ENCODE data around the gene CHST13.

The CHST13 gene, protein sequence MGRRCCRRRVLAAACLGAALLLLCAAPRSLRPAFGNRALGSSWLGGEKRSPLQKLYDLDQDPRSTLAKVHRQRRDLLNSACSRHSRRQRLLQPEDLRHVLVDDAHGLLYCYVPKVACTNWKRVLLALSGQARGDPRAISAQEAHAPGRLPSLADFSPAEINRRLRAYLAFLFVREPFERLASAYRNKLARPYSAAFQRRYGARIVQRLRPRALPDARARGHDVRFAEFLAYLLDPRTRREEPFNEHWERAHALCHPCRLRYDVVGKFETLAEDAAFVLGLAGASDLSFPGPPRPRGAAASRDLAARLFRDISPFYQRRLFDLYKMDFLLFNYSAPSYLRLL

DNA sequence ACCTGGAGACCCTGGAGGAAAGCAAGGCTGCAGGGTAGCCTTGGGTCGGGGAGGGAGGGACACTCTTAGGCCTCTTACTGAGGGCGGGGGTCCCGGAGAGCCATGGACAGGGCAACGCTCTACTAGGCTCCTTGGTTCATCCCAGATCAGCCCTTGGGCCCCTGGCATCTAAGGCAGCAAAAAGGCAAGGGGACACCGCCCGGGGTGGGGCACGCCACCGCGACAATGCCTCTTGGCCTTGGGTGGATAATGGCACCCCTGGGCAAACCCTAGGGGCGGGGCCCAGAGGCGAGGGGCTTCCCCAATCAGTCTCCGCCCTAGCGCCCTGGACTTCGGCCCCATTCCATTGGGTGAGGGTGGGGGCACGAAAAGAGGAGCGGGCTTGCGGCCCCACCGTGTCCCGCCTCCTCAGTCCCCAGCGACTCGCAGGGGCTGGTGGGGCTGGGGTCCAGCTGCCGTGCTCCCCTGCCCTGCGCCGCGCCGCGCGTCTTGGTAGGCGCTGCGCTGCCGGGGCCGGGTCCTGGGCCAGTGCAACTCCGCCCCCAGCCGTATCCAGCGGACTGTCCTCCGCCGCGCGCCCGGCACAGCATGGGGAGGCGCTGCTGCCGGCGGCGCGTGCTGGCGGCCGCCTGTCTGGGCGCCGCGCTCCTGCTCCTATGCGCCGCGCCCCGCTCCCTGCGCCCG lies at the start of gene CHST13:
Gene CHST13, plus strand, starts transcription at position 411 of the 684 bp plus-strand sequence. Its CDS starts 178 bp downstream, at position 589.
- no peak for DNase-seq

DNA sequence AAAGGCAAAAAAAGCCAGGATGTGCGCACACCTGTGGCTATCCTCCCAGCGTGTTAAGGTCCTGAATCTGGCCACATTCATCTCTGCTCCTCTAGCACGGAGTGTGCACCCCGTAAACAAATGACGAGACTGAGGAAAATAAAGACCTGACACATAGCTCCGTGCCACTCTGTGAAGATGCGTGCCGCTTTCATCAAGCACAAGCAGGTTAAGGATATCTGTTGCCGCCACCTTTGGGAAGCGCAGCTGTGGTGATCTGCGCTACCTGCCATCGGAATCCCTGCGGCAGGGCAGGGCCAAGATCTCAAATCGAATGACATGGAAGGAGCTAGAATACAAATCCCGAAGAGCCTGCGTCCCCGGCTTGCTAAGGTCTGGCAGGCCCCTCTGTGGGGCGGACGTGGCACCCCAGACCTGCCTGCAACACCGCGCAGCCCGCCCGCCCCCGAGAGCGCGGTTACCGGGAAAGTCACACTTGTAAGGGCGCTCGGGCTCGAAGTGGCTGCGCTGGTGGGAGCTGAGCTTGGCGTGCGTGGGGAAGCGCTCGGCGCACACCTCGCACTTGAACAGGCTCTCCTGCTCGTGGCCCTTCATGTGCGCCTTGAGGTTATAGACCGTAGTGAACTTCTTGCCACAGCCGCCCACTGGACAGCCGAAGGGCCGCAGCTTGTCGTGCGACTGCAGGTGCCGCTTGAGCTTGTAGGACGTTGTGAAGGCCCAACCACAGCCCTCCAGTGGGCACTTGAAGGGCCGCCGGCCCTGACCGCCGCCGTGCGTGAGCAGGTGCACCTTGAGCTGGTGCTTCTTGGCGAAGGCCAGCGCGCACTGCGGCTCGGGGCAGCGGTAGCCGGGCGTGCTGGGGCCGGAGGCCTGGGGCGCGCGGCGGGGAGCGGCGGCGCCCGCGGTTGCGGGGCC lies 49.2 kb upstream of the CHST13 start:
- DNase-seq: peak in 1 of 2 experiments; percentile 35

DNA sequence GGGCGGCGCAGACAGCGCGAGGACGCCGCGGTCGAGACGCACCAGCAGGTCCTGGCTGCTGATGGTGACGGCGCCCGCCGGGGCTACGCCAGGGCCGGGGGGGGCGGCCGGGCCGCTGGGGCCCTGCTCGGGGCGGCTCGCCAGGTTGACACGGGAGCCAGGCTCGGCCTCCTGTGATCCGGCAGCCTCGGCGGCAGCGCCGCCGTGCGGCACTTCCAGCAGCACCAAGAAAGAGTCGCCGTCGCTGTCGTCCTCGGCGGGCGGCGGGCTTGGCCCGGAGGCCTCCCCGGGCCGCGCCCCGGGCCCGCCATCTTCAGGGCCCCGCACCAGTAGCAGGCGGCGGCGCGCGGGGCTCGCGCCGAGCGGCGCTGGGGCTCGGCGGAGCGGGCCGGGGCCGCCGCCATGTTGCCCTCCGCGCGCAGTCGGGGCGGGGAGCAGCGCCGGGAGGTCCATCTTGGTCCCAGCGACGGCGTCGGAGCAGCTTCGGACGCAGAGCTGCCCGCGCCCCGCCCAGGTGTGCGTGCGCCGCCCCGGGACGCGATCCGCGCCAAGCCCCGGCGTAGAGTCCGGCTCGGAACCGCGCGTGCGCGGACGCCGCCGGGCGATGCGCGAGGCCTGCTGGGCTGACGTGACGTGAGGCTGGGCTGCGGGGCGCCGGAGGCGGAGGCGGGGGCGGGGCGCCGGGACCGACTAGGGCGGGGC lies 48.4 kb upstream of the CHST13 start, which contains the start of gene ZXDC:
Gene ZXDC, minus strand, starts transcription at position 479 of the 702 bp plus-strand sequence. Its CDS starts 26 bp downstream, at position 453.
- peak; percentile 71 to 89 for DNase-seq

DNA sequence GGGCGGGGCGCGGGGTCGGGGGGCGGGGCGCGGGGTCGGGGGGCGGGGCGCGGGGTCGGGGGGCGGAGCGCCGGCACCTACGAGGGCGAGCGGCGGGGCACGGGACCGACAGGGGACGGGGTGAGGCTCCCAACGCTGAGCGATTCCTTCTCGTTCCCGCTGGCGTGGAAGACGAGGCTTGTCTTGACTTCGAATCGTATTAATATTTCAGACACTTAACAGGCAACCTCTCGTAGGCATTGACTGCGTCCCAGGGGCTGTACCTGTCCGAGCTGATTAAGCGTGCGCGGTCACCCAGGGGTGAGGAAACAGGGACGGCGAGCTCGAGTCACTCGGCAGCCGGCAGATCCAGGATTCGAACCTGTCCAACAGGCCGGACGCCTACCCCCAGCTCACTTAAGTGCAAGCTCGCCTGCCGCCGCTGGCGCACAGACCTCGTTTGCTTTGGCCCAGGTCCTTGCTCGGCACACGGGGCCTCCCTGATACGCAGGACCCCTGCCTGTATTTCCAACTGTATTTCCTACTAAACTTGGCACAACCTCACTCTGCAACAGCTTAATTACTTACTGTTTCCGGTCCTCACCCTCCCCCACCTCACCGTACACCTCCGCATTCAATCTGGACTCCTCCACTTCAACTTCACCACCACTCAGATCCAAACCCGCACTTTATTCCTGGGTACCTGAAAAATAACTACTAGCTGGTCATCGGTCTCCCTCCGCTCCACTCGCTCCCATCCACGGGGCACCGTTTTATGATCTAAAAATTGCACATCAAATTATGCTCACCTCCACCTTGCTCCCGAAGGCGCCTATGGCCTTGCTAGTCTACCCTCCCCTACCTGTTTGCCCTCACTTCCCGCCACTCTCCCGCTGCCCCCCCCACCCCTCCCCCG lies 47.5 kb upstream of the CHST13 start:
- DNase-seq: peak in 1 of 2 experiments; percentile 59

DNA sequence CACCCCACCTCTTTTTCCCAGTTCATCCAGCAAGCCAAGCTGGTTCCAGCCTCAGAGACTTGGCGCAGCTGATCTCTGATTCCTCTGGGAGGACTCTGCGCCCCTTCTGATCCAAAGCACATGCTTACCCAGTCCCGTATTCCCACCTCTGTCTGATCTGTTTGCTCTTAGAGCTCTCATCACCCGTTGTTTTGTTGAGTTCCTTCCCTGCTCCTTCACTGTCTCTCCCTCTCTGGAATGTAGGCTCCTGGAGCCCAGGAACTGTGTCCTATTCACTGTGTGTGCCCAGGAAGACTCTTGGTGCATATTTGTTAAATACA lies 46.9 kb upstream of the CHST13 start:
- DNase-seq: no peak

DNA sequence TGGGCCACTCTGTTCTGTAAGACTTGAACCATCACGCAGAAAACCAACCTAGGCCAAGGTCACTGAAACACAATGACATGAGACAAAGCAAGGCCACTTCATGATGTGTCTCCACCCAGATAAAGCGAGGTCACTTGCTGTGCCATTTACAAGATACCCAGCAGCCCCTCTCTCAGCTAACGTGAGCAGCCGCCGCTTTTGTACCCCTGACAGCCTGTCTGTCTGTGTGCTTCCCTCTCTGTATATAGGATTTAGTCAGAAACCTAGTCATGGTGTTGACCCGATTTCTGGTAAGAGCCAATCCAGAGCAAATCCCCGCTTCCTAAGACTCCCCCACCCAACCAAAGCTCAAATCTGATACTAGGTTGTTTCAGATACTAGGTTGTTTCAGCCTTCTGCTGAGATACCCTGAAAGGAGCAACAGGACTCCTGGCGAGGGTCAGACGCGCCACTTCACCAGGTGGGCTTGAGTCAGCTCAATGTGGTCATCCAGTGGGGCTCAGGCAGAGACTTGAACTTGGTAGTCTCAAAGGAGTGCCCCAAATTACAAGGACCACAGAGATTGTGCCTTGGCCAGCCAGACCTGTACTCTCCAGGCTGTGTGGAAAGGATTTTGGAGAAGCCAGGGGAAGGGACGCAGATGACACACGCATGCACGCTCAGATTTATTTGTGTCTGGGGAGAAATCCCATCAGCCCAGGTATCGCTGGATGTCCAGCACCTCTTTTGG lies 45.2 kb upstream of the CHST13 start:
- no peak for DNase-seq

DNA sequence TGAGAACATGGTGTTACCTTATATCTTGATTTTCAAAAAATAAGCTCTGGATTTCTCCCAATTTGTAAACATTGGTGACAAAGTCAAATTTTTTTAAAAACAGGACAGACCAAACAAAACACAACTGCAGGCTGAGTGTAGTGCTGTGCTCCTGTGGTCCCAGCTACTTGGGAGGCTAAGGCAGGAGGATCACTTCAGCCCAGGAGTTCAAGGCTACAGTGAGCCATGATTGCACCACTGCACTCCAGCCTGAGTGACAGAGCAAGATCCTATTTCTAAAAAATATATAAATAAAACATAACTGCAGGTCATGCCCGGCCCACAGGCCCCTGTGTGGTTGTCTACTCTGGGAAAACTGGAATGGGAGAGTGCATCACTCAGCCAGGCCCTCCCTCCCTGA lies 44.3 kb upstream of the CHST13 start:
- no peak for DNase-seq

DNA sequence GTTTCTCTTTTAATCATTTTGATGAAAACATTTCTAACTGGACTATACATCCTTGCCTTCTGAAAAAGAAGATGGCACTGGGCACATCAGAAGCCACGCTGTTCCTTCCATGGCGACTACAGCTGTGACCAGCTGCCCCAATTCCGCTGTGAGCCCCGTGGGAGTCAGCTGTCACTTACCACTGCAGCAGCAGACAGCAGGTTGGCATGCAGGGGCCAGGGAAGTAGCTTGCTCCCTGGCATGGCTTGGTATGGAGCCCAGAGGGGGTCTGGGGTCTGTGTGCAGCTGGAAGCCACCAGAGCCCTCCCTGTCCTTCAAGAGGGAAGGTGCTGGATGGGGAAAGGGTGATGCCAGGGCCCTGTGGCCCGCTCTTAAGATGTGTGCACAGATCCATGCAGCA lies 43.7 kb upstream of the CHST13 start:
- DNase-seq: no peak

DNA sequence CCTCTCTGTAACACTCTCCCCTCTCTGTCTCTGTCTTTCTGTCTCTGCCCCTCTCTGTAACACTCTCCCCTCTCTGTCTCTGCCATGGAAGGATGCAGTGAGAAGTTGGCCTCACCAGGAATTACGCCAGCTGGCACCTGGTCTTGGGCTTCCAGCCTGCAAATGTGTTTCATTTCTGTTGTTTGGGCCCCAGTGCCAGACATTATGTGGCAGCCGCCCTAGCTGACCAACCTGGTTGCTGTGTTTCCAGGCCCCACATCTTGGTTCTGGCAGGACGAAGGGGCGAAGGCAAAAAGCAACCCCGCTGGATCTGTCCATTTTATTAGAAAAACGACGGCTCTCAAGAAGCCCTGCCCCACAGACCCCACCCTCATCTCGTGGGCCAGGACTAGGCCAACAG lies 43.1 kb upstream of the CHST13 start:
- no peak for DNase-seq

DNA sequence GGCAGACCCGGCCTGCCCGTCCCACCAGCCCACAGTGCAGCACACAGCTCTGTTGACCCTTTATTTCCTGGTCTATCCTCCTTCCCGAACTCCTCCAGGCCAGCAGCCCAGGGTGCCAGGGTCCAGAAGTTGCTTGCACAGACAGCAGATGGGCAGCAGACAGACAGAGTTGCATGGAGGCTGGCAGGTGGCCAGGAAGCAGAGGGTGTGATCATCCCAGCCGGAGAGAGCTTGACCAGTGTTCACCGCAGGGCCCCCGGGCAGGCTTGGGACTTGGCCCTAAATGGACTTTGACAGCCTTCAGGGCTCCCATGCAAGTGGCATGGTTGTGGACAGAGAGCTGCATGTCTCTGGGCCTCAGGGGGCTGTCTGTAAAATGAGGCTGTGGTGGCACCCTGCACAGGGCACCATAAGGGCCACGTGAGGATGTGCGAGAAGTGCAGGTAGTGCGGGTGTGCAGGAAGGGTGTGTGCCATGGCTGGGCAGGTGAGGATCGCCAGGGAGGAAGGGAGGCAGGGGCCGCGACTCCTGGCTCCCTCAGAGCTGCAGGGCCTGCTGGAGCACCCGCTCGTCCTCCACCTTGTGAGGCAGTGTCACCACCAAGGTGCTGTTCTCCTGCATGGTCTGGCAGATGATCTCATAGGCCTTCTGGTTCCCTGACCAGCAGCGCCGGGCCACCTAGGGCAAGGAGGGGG lies 42.0 kb upstream of the CHST13 start:
- DNase-seq: peak; percentile 30 to 64

DNA sequence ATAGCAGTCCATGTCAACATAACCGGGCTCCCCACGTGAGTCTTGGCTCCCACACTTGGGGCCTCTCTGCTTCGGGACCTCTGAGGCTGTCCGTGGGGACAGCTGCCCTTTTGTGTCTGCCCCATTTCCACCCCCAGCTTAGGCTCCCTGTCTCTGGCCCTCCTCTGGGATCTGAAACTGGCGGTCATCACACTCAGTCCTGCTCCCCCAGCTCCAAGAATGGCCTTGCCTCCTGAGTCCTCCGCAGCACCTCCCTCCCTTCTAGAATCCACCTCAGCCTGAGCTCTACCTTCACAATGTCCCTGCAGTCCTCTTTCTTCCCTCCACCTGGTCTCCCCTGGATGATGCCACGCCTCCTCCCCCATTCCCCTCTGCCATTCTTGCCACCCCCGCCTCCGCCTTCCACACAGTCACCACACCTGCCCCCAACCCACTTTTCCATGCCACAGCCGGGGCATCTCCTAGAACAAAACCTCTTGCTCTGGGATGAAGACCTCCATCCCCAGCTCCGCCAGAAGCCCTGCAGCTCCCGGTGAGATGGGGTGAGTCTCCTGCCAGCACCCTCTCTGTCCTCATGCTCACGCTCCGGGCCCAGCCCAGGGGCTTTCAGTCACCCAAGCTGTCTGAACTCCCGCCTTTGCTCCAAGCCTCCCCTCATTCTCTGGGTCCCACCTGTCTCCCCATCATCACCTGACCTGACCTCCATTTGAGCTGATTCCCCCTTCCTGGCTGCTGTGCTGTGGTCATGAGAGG lies 41.3 kb upstream of the CHST13 start:
- no peak for DNase-seq

DNA sequence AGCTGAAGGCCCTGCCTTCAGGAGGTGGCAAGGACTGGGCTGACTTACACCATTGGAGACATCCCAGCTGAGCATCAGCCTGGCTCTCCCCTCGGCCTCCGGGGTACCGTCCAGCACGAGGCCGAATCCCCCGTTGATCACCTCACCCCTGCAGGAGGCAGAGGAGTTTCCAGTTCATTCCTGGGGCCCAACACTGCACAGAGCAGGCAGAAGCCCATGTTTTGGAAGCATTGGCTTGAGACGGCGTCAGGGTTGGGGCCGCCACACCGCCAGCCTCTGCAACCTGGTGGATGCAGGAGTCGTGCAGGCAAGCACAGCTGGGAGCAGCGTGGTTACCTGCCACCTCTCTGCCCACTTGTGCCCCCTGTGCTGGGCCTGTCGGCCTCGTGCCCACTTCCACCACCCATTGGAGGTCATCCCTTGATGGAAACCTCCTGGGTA lies 40.6 kb upstream of the CHST13 start:
- no peak for DNase-seq

DNA sequence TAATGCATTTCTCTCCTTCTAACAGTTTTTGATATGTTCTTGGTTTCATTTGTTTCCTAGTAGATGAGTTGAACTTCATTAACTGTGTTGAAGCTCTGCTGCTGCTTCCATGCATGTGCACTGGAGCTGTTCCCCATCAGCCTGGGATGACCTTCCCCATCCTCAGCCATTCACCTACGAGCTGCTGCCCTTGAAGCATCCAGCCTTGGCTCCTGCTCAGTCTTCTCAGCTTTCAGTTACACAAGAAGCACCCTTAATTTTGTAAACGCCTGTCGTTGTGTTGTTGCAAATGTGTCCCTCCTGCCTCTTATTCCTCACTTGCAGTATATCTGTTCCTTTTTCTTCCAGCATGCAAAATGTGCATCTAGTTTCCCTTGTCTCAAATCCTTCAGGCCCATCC lies 39.8 kb upstream of the CHST13 start:
- no peak for DNase-seq

DNA sequence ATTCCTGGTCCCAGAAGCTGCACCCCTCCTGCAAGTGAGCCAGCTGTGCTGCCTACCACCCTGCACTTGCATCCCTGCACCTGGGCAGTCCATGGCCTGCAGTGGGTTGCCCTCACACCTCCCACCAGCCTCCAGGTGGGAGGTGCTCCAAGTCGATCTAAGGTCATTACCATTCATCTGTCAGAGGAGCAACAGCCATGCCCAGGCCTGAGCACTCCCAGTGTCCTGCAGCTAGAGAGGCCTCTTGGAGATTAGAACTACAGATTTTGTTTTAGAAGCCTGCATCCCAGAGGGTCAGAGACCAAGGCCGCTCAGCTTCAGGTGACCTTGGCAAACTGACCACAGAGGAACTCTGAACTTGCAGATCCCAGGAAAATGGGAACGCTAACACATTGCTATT lies 39.3 kb upstream of the CHST13 start:
- DNase-seq: no peak

DNA sequence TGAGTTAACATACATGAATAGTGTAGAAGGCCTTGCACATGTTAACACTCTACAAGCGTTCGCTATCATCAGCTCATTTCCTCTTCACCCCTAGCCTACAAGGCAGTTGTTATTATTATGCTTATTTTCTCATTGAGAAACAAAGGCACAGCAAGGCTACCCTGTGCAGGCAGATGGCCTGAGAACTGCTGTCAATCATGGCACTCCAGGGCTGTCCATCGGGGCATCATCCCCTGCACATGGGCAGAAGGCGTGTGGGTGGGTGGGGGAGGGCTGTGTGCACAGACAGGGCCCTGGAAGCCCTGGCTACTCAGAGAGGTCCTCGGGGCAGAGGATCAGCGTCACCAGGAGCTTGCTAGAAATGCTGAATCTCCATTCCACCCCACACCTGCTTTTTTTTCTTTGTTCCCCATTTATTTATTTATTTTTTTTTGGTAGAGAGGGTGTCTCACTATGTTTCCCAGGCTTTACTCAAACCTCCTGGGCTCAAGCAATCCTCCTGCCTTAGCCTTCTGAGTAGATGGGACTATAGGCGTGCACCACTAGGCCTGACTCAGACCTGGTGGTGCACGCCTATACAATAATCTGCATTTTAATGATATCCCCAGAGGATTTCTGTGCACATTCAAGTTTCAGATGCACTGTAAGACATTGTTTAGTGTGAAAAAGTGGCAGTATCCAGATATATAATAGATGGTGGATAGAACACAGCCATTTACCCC lies 38.6 kb upstream of the CHST13 start:
- DNase-seq: no peak

DNA sequence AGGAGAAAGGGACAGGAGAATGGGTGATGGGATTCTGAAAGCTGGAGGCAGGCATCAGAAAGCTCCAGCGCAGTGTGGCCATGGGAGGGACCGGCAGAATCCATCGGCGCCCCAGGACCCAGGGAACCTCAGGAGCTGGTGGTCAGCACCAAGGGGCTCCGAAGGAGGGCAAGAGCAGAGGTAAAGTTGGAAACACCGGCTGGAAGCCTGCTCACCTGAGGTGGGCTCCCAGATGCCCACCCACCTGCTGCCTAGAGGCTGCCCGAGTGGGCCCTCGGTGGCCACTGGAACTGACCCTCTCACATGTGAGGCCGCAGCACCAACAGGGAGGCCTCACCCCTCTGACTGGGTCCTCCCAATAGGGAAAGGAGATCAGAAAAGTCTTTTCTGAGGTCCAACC lies 38.0 kb upstream of the CHST13 start:
- DNase-seq: no peak

DNA sequence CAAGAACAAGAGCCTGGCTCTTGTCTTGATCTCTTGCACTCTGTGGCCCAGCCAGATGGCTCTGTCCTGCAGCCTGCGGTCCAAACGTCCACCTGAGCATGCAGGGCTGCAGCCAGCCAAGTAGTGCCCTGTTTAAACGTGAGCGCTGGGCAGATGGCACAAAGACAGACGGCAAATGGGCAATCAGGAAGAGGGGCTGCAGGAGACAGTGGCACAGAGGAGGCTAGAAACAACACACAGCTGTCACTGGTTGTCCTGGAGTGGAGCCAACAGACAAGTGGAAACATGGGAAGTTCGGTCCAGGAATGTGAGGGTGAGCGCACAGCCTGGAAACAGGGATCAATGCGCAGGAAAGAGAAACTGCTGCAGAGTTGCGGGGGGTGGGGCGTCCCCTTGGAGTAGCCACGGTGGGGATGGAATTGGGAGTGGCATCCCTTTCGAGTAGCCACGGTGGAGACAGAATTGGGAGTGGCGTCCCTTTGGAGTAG lies 37.6 kb upstream of the CHST13 start:
- peak in 1 of 2 experiments; percentile 38 for DNase-seq

DNA sequence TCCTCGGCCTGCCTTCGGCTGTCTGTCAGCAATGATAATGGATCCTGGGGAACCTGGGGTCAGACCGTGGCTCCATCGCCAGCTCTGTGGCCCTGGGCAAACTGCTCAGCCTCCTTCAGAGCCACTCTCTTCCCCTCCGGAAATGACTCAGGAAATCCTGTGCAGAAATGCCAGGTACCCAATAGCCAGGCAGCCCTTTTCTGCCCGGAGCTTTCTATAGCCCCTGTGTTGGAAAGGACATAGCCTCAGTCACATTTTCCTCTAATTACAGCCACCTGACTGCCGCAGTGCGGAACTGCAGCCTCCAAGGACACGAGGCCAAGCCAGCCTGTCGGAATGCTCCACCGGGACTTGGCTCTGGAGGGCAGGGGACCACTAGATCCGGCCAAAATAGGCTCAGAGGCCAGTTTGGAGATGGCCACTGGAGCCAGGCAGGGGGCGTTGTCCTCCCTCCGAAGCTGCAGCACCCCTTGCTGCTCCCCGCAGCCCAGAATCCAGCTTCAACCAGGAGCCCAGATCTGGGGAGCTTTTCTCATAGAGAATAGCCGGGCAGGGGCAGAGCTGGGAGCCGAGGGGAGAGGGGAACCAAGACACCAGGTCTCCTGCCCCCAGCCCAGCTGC lies 36.7 kb upstream of the CHST13 start:
- DNase-seq: peak; percentile 25 to 28

Data from SHP77 (cell line).